ENCODE data around the gene LMNA.

The LMNA gene

DNA sequence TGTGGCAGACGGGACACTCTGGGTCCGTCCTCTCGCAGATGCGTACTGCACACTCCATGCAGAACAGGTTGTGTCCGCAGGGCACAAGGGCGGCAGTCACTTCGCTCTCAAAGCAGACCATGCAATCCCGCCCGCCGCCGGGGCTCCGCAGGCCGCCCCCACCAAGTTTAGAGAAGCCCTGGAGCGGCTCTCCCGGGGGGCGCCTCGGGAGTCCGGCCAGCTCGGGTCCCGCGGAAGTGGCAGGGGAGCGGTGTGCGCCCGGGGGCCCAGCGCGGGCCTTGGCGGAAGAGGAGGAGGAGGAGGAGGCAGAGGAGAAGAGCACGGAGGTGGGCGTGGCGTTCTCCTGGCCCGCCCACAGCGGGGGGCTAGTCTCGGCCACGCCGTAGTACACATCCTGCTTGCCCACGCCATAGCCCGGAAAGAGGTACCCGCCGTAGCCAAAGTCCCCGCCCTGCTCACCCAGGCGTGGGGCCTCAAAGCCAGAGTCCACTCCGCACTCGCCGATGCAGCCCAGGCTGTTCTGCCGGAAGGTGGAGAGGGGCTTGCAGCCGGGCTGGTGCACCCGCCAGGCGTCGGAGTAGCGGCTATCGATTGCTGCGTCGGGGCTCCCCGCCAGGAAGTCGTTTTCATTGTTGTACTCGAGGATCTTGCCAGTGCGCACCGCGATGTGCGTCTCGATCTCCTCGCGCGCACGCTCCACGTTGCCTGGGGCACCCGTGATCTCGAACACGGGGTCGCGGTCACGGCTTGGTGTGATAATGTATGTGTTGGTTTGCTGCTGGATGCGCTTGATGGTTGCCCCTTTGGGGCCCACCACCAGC is 37.7 kb upstream of the LMNA start:
- peaks cover 48% of the 10 kb centered on the region for H4K20me1 ChIP-seq (ENCODE audit: insufficient read depth, low read length, poor library complexity, severe bottlenecking)
- H3F3A ChIP-seq (ENCODE audit: low read depth), result peaks cover 3% of the 10 kb centered on the region

GRCh38 chr1:156077430-156077760 is 37.1 kb upstream of the LMNA start:
- H3K4me1 ChIP-seq (ENCODE audit: insufficient read depth, low read length, poor library complexity, severe bottlenecking), result peaks cover 38% of the 10 kb centered on the region
- H3K9me3 ChIP-seq (ENCODE audit: insufficient read depth, low read depth, low read length), result no peaks in the 10 kb centered on the region
- H3K79me2 ChIP-seq (ENCODE audit: insufficient read depth, low read length), result peaks cover 58% of the 10 kb centered on the region
- no peak overlapping the region for H3K4me3 ChIP-seq (ENCODE audit: low read length, poor library complexity, severe bottlenecking)
- peak overlapping the region; percentile 99 for H3K4me2 ChIP-seq (ENCODE audit: low read depth, low read length, poor library complexity, severe bottlenecking)
- H3K27me3 ChIP-seq (ENCODE audit: insufficient read depth, low read length, poor library complexity, severe bottlenecking), result no peaks in the 10 kb centered on the region
- no peak overlapping the region for H3K9ac ChIP-seq (ENCODE audit: low read depth, low read length, poor library complexity, severe bottlenecking)
- H4K20me1 ChIP-seq (ENCODE audit: insufficient read depth, low read length, poor library complexity, severe bottlenecking), result peaks cover 48% of the 10 kb centered on the region
- no peaks in the 10 kb centered on the region for H3K9me2 ChIP-seq (replicated peaks; ENCODE audit: low read depth, low read length)
- H3F3A ChIP-seq (ENCODE audit: low read depth), result peaks cover 3% of the 10 kb centered on the region
- peaks cover 18% of the 10 kb centered on the region; the same call in 1 of the 2 replicates for H3K36me3 ChIP-seq (ENCODE audit: insufficient read depth, low read length)
- no peak for TF ChIP-seq EZH2phosphoT487 (IDR thresholded peaks at IDR 0.05; ENCODE audit: borderline replicate concordance)
- TF ChIP-seq, protein P1, sequence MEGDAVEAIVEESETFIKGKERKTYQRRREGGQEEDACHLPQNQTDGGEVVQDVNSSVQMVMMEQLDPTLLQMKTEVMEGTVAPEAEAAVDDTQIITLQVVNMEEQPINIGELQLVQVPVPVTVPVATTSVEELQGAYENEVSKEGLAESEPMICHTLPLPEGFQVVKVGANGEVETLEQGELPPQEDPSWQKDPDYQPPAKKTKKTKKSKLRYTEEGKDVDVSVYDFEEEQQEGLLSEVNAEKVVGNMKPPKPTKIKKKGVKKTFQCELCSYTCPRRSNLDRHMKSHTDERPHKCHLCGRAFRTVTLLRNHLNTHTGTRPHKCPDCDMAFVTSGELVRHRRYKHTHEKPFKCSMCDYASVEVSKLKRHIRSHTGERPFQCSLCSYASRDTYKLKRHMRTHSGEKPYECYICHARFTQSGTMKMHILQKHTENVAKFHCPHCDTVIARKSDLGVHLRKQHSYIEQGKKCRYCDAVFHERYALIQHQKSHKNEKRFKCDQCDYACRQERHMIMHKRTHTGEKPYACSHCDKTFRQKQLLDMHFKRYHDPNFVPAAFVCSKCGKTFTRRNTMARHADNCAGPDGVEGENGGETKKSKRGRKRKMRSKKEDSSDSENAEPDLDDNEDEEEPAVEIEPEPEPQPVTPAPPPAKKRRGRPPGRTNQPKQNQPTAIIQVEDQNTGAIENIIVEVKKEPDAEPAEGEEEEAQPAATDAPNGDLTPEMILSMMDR (conservative IDR thresholded peaks at IDR 0.05; ENCODE audit: low read length), result no peak
- no peak overlapping the region for H2AFZ ChIP-seq (ENCODE audit: low read length)

More for the DNA sequence above, 37.7 kb upstream of the LMNA start:
- no peak overlapping the region for H3K4me2 ChIP-seq (ENCODE audit: low read depth, low read length, poor library complexity, severe bottlenecking)
- no peak for TF ChIP-seq EZH2phosphoT487 (IDR thresholded peaks at IDR 0.05; ENCODE audit: borderline replicate concordance)
- TF ChIP-seq, protein P1 (conservative IDR thresholded peaks at IDR 0.05; ENCODE audit: low read length), result no peak
- no peaks in the 10 kb centered on the region for H3K27me3 ChIP-seq (ENCODE audit: insufficient read depth, low read length, poor library complexity, severe bottlenecking)
- peaks cover 18% of the 10 kb centered on the region; the same call in 1 of the 2 replicates for H3K36me3 ChIP-seq (ENCODE audit: insufficient read depth, low read length)
- H3K9me2 ChIP-seq (replicated peaks; ENCODE audit: low read depth, low read length), result no peaks in the 10 kb centered on the region
- no peak overlapping the region for H3K4me3 ChIP-seq (ENCODE audit: low read length, poor library complexity, severe bottlenecking)
- no peak overlapping the region for H2AFZ ChIP-seq (ENCODE audit: low read length)
- peaks cover 38% of the 10 kb centered on the region for H3K4me1 ChIP-seq (ENCODE audit: insufficient read depth, low read length, poor library complexity, severe bottlenecking)
- peaks cover 54% of the 10 kb centered on the region for H3K79me2 ChIP-seq (ENCODE audit: insufficient read depth, low read length)
- H3K9me3 ChIP-seq (ENCODE audit: insufficient read depth, low read depth, low read length), result no peaks in the 10 kb centered on the region
- no peak overlapping the region for H3K9ac ChIP-seq (ENCODE audit: low read depth, low read length, poor library complexity, severe bottlenecking)

DNA sequence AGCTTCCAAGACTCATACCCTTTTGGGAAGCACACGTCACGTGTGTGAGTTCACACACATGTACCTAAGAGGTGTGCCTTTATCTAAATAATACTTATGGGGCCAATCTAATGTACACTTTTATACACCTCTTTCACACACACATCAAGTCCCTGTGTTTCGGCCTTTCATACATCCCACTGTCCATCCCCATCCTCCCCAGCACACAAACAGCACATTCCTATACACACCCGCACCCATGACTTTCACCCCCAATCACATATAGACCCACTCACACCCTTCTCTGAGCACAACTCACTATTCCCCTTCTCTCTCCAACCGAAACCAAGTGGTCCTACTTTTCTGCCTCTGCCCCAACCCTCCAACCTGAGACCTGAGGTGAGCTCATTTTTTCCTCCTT is 35.8 kb upstream of the LMNA start:
- H2AFZ ChIP-seq (ENCODE audit: low read length), result no peak overlapping the region
- H3F3A ChIP-seq (ENCODE audit: low read depth), result no peaks in the 10 kb centered on the region
- peaks cover 58% of the 10 kb centered on the region for H3K79me2 ChIP-seq (ENCODE audit: insufficient read depth, low read length)
- TF ChIP-seq, protein P1 (conservative IDR thresholded peaks at IDR 0.05; ENCODE audit: low read length), result no peak
- TF ChIP-seq EZH2phosphoT487 (IDR thresholded peaks at IDR 0.05; ENCODE audit: borderline replicate concordance), result no peak
- H3K9me3 ChIP-seq (ENCODE audit: insufficient read depth, low read depth, low read length), result no peaks in the 10 kb centered on the region
- peak overlapping the region; percentile 99 for H3K4me2 ChIP-seq (ENCODE audit: low read depth, low read length, poor library complexity, severe bottlenecking)
- H3K4me3 ChIP-seq (ENCODE audit: low read length, poor library complexity, severe bottlenecking), result peak overlapping the region; percentile 94
- H4K20me1 ChIP-seq (ENCODE audit: insufficient read depth, low read length, poor library complexity, severe bottlenecking), result peaks cover 45% of the 10 kb centered on the region
- no peaks in the 10 kb centered on the region for H3K9me2 ChIP-seq (replicated peaks; ENCODE audit: low read depth, low read length)
- peaks cover 38% of the 10 kb centered on the region for H3K4me1 ChIP-seq (ENCODE audit: insufficient read depth, low read length, poor library complexity, severe bottlenecking)
- H3K9ac ChIP-seq (ENCODE audit: low read depth, low read length, poor library complexity, severe bottlenecking), result peak overlapping the region; percentile 88
- H3K36me3 ChIP-seq (ENCODE audit: insufficient read depth, low read length), result peaks cover 18% of the 10 kb centered on the region; the same call in 1 of the 2 replicates
- H3K27me3 ChIP-seq (ENCODE audit: insufficient read depth, low read length, poor library complexity, severe bottlenecking), result no peaks in the 10 kb centered on the region

Measured in Loucy (cell line).